HepG2 (cell line): ENCODE measurements around the gene CDH23. TPM values are rescaled to one million over a fixed set of nuclear protein-coding genes. Genes with fewer than 3 reads are reported as not detected.

Experiments used
- ATAC-seq: fragments of 200-7000 bp; cut with Tn5 transposase; 3 replicates; pipeline ENCODE4 v1.9.1; 2020; ENCODE audit warnings: mild to moderate bottlenecking, moderate library complexity
- BruUV-seq: library from RNA; stranded (reverse); fragments of 400-500 nt; replicated peaks from 2 replicates; lab custom pipeline; 2021; lab: Mats Ljungman, UMichigan
- CTCF ChIA-PET: fragments of 300-600 bp; formaldehyde crosslinking; extraction: SDS; loops from one replicate; lab custom pipeline; 2021; ENCODE audit warnings: low total read pairs, inconsistent platforms, low intra/inter-chr PET ratio; lab: Yijun Ruan, JAX
- POLR2A ChIA-PET: fragments of 350-600 bp; sonication (Branson Sonifier 250); formaldehyde crosslinking; loops from one replicate; lab custom pipeline; 2020; ENCODE audit warnings: antibody characterized with exemption, inconsistent platforms; lab: Yijun Ruan, JAX
- DNase-seq: peaks from one replicate; pipeline ENCODE4 v3.0.0-alpha.2; 2015; ENCODE audit warnings: low spot score
- FAIRE-seq: peaks from 3 replicates; lab custom pipeline; 2011; peaks lifted over from hg19 to GRCh38; lab: Jason Lieb, UNC
- H2AFZ ChIP-seq: one replicate; pipeline ENCODE4 v1.6.1; 2011; ENCODE audit warnings: low read length, inconsistent platforms
- H3K27ac ChIP-seq: fragments of 300-600 bp; 3 replicates; pipeline ENCODE4 v1.8.0; 2011; ENCODE audit warnings: mixed run types, mild to moderate bottlenecking, mixed read lengths, low read length, inconsistent platforms; ENCODE audit not compliant: insufficient read depth; ENCODE audit errors: extremely low read length
- H3K27me3 ChIP-seq, 2 experiments: fragments of 200-600 bp in 1 of 2; 2 replicates in 1 of 2; 3 replicates in 1 of 2; pipeline versions ENCODE4 v1.6.0 to v1.8.0; 2011; ENCODE audit warnings: low read length in 2 of 2, mild to moderate bottlenecking in 2 of 2, moderate library complexity in 2 of 2, inconsistent platforms in 1 of 2; ENCODE audit not compliant: insufficient read depth in 2 of 2, control insufficient read depth in 1 of 2
- H3K36me3 ChIP-seq, 2 experiments: fragments of 200-600 bp in 1 of 2; replicated peaks in 1 of 2; 2 replicates in 1 of 2; 3 replicates in 1 of 2; pipeline versions ENCODE4 v1.5.1 to v1.8.0; 2011; ENCODE audit warnings: low read length in 2 of 2, inconsistent platforms in 1 of 2; ENCODE audit not compliant: insufficient read depth in 2 of 2, control insufficient read depth in 1 of 2
- H3K4me1 ChIP-seq: 2 replicates; pipeline ENCODE4 v1.5.1; 2012; ENCODE audit warnings: low read length, inconsistent platforms; ENCODE audit not compliant: insufficient read depth
- H3K4me2 ChIP-seq: 2 replicates; pipeline ENCODE4 v1.6.0; 2011; ENCODE audit warnings: low read depth, low read length, inconsistent platforms
- H3K4me3 ChIP-seq, 3 experiments: fragments of 200-600 bp in 1 of 3; sonication (generic), shearing (Covaris generic) in 1 of 3; replicated peaks in 1 of 3; 2 replicates each; pipeline ENCODE4 v1.5.1; 2011 to 2016; ENCODE audit warnings: low read length in 3 of 3, inconsistent platforms in 2 of 3, low read depth in 2 of 3, mild to moderate bottlenecking in 2 of 3, control low read depth in 1 of 3, mixed read lengths in 1 of 3; ENCODE audit not compliant: insufficient read depth in 1 of 3
- H3K79me2 ChIP-seq: one replicate; pipeline ENCODE4 v1.6.1; 2011; ENCODE audit warnings: low read length, inconsistent platforms; ENCODE audit not compliant: insufficient read depth
- H3K9ac ChIP-seq: 2 replicates; pipeline ENCODE4 v1.6.0; 2011; ENCODE audit warnings: mild to moderate bottlenecking, low read depth, low read length, inconsistent platforms; ENCODE audit not compliant: insufficient read depth
- H3K9me3 ChIP-seq: 2 replicates; pipeline ENCODE4 v1.5.1; 2012; ENCODE audit warnings: mild to moderate bottlenecking, low read length
- H4K20me1 ChIP-seq: 2 replicates; pipeline ENCODE4 v1.6.0; 2011; ENCODE audit warnings: inconsistent platforms, mild to moderate bottlenecking, low read length, moderate library complexity; ENCODE audit not compliant: insufficient read depth
- FOXP1 ChIP-seq, 2 experiments: fragments of 450-650 bp in 1 of 2; IDR thresholded peaks; 2 replicates each; pipeline ENCODE4 v1.6.1; 2017 to 2018; ENCODE audit warnings: antibody characterized with exemption in 1 of 2
- HDAC1 ChIP-seq: sonication (generic); formaldehyde crosslinking; IDR thresholded peaks from 2 replicates; pipeline ENCODE4 v1.5.1; 2020; ENCODE audit warnings: mild to moderate bottlenecking, missing genetic modification reagents
- RFX1 ChIP-seq: fragments of 450-650 bp; IDR thresholded peaks from 2 replicates; pipeline ENCODE4 v1.6.1; 2017
- ZMYM3 ChIP-seq: sonication (generic); formaldehyde crosslinking; IDR thresholded peaks from 2 replicates; pipeline ENCODE4 v1.5.1; 2020; ENCODE audit warnings: mild to moderate bottlenecking, missing genetic modification reagents
- ZNF121 ChIP-seq: sonication (generic); formaldehyde crosslinking; IDR thresholded peaks from 2 replicates; pipeline ENCODE4 v1.5.0; 2020; ENCODE audit warnings: mild to moderate bottlenecking, missing genetic modification reagents
- ZNF563 ChIP-seq: sonication (generic); formaldehyde crosslinking; IDR thresholded peaks from 2 replicates; pipeline ENCODE4 v1.8.0; 2022; ENCODE audit warnings: mild to moderate bottlenecking, moderate library complexity, missing genetic modification reagents
- ZNF850 ChIP-seq: sonication (generic); formaldehyde crosslinking; conservative IDR thresholded peaks from 2 replicates; pipeline ENCODE4 v1.9.0; 2021; ENCODE audit warnings: mild to moderate bottlenecking, missing genetic modification reagents
- WGBS: methylation state at CpG from one replicate; pipeline ENCODE4 v1.1.6; 2017; ENCODE audit warnings: low lambda C conversion rate; 5-methylcytosine and 5-hydroxymethylcytosine counted together
- in situ Hi-C: cut with HindIII; loops from 2 replicates; pipeline ENCODE4 v1.10.0; 2017; ENCODE audit warnings: low pct_unique_long_range_greater_than_20kb; ENCODE audit not compliant: extremely low pct_ligation_motif_present
- intact Hi-C: fragments of 100-400 bp; cut with micrococcal nuclease; formaldehyde crosslinking; loops from one replicate; pipeline ENCODE4 v1.10.0; 2022; ENCODE audit not compliant: unreplicated experiment
- polyA plus RNA-seq, 8 experiments: library from polyadenylated mRNA; depleted of rRNA in 3 of 8; stranded (reverse) in 7 of 8; unstranded in 1 of 8; fragments of >200 nt; fragmentation: Illumina TruSeq in 4 of 8; extraction: Trizol in 4 of 8; gene quantifications; 2 replicates each; pipeline versions ENCODE4 v1.2.1 to v1.2.3, GENCODE V29; 2011 to 2016; ENCODE audit warnings: low read depth in 4 of 8, missing spikeins in 1 of 8, mixed read lengths in 1 of 8; ENCODE audit not compliant: insufficient read depth in 1 of 8
- total RNA-seq, 5 experiments: library from RNA; depleted of rRNA; stranded (reverse); fragments of >200 nt; fragmentation: Illumina TruSeq; extraction: Trizol; gene quantifications; 2 replicates each; pipeline ENCODE4 v1.2.3, GENCODE V29; 2016; ENCODE audit warnings: low read depth in 1 of 5
- TF ChIP-seq, protein P1 (sequence below): sonication (generic); formaldehyde crosslinking; IDR thresholded peaks from 2 replicates; pipeline ENCODE4 v1.5.1; 2020; ENCODE audit warnings: mild to moderate bottlenecking, missing genetic modification reagents, moderate library complexity
- TF ChIP-seq, protein P2 (sequence below): sonication (generic); formaldehyde crosslinking; IDR thresholded peaks from 2 replicates; pipeline ENCODE4 v1.4.0; 2020; ENCODE audit warnings: mild to moderate bottlenecking, missing genetic modification reagents
- TF ChIP-seq, protein P3 (sequence below): sonication (generic); formaldehyde crosslinking; IDR thresholded peaks from 2 replicates; pipeline ENCODE4 v1.5.0; 2020; ENCODE audit warnings: mild to moderate bottlenecking, missing genetic modification reagents

Gene CDH23
- total and polyA plus RNA-seq, 2 of the 13 experiments (the other 11 are each of a cell fraction or from before 2014, with no cell fraction given) = 0.13 TPM; not detected in 1

DNA sequence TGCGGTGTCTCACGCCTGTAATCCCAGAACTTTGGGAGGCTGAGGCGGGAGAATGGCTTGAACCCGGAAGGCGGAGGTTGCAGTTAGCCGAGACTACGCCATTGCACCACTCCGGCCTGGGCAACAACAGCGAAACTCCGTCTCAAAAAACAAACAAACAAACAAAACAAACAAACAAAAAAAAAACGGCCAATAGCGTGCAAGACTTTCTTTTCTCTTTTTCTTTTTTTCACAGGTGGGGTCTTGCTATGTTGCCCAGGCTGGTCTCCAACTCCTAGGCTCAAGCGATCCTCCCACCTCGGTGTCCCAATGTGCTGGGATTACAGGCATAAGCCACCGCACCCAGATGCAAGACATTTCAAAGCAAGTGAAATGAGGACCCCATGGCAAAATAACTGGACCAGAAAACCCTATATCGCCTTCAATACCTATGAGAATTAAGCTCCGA is 452.8 kb downstream of the CDH23 start:
- CTCF ChIA-PET = no interaction called here
- H3K4me2 ChIP-seq = peak overlapping the region; percentile 77
- TF ChIP-seq RFX1 (no peak), ZNF850 (CRISPR knock-in tag) (0 out of 2 replicates have a peak, but pooled peaks have one; percentile 12), ZNF121 (CRISPR knock-in tag) (peak; percentile 99), ZMYM3 (peak; percentile 82), HDAC1 (CRISPR knock-in tag) (0 out of 2 replicates have a peak, but pooled peaks have one; percentile 19), FOXP1 (IDR thresholded peaks at IDR 0.05) (peak; percentile 28; the same call in 1 of the 2 replicates), FOXP1 (CRISPR knock-in tag; IDR thresholded peaks at IDR 0.05) (no peak), ZNF563 (CRISPR knock-in tag) (no peak)
- TF ChIP-seq, protein P1, sequence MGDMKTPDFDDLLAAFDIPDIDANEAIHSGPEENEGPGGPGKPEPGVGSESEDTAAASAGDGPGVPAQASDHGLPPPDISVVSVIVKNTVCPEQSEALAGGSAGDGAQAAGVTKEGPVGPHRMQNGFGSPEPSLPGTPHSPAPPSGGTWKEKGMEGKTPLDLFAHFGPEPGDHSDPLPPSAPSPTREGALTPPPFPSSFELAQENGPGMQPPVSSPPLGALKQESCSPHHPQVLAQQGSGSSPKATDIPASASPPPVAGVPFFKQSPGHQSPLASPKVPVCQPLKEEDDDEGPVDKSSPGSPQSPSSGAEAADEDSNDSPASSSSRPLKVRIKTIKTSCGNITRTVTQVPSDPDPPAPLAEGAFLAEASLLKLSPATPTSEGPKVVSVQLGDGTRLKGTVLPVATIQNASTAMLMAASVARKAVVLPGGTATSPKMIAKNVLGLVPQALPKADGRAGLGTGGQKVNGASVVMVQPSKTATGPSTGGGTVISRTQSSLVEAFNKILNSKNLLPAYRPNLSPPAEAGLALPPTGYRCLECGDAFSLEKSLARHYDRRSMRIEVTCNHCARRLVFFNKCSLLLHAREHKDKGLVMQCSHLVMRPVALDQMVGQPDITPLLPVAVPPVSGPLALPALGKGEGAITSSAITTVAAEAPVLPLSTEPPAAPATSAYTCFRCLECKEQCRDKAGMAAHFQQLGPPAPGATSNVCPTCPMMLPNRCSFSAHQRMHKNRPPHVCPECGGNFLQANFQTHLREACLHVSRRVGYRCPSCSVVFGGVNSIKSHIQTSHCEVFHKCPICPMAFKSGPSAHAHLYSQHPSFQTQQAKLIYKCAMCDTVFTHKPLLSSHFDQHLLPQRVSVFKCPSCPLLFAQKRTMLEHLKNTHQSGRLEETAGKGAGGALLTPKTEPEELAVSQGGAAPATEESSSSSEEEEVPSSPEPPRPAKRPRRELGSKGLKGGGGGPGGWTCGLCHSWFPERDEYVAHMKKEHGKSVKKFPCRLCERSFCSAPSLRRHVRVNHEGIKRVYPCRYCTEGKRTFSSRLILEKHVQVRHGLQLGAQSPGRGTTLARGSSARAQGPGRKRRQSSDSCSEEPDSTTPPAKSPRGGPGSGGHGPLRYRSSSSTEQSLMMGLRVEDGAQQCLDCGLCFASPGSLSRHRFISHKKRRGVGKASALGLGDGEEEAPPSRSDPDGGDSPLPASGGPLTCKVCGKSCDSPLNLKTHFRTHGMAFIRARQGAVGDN (CRISPR knock-in tag) = peak; percentile 26
- TF ChIP-seq, protein P2, sequence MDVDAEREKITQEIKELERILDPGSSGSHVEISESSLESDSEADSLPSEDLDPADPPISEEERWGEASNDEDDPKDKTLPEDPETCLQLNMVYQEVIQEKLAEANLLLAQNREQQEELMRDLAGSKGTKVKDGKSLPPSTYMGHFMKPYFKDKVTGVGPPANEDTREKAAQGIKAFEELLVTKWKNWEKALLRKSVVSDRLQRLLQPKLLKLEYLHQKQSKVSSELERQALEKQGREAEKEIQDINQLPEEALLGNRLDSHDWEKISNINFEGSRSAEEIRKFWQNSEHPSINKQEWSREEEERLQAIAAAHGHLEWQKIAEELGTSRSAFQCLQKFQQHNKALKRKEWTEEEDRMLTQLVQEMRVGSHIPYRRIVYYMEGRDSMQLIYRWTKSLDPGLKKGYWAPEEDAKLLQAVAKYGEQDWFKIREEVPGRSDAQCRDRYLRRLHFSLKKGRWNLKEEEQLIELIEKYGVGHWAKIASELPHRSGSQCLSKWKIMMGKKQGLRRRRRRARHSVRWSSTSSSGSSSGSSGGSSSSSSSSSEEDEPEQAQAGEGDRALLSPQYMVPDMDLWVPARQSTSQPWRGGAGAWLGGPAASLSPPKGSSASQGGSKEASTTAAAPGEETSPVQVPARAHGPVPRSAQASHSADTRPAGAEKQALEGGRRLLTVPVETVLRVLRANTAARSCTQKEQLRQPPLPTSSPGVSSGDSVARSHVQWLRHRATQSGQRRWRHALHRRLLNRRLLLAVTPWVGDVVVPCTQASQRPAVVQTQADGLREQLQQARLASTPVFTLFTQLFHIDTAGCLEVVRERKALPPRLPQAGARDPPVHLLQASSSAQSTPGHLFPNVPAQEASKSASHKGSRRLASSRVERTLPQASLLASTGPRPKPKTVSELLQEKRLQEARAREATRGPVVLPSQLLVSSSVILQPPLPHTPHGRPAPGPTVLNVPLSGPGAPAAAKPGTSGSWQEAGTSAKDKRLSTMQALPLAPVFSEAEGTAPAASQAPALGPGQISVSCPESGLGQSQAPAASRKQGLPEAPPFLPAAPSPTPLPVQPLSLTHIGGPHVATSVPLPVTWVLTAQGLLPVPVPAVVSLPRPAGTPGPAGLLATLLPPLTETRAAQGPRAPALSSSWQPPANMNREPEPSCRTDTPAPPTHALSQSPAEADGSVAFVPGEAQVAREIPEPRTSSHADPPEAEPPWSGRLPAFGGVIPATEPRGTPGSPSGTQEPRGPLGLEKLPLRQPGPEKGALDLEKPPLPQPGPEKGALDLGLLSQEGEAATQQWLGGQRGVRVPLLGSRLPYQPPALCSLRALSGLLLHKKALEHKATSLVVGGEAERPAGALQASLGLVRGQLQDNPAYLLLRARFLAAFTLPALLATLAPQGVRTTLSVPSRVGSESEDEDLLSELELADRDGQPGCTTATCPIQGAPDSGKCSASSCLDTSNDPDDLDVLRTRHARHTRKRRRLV = 0 out of 2 replicates have a peak, but pooled peaks have one; percentile 7
- TF ChIP-seq, protein P3, sequence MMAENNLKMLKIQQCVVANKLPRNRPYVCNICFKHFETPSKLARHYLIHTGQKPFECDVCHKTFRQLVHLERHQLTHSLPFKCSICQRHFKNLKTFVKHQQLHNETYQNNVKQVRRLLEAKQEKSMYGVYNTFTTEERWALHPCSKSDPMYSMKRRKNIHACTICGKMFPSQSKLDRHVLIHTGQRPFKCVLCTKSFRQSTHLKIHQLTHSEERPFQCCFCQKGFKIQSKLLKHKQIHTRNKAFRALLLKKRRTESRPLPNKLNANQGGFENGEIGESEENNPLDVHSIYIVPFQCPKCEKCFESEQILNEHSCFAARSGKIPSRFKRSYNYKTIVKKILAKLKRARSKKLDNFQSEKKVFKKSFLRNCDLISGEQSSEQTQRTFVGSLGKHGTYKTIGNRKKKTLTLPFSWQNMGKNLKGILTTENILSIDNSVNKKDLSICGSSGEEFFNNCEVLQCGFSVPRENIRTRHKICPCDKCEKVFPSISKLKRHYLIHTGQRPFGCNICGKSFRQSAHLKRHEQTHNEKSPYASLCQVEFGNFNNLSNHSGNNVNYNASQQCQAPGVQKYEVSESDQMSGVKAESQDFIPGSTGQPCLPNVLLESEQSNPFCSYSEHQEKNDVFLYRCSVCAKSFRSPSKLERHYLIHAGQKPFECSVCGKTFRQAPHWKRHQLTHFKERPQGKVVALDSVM (CRISPR knock-in tag) = peak; percentile 69; the same call in 1 of the 2 replicates

More for the DNA sequence above, 452.8 kb downstream of the CDH23 start:
- in situ Hi-C loops (loop anchor here (5.0 kb wide), 1 partner anchor 43 kb away; no protein-coding TSS in a partner anchor), intact Hi-C loops (no loop called here)
- Histone ChIP-seq H3K4me1 (peaks cover 61% of the 10 kb centered on the region), H3K4me3 (peak overlapping the region; percentile 74 to 84 (median 81)), H3K9ac (peak overlapping the region; percentile 72), H3K27me3 (peaks cover 0 to 3% of the 10 kb centered on the region in 2 experiments; a peak in 1 of 5 replicates), H4K20me1 (peaks cover 33% of the 10 kb centered on the region), H2AFZ (no peak overlapping the region), H3K36me3 (peaks cover 0 to 2% of the 10 kb centered on the region in 2 experiments; a peak in 2 of 5 replicates), H3K79me2 (peaks cover 62% of the 10 kb centered on the region), H3K27ac (peak overlapping the region; percentile 36), H3K9me3 (no peaks in the 10 kb centered on the region)
- no TSS peak for BruUV-seq
- DNase-seq (no peak), ATAC-seq (no peak), FAIRE-seq (no peak)
- 19% methylated on average over 17 of the region's 17 CpGs for WGBS
- POLR2A ChIA-PET = interaction anchor here (0.9 to 2.4 kb wide), 3 partner anchors 12 to 99 kb away, joined by 3 to 74 read pairs (median 3); no protein-coding TSS in a partner anchor
